Bronchial epithelial cell (primary cell): ENCODE data around the gene HNRNPH3. TPM values are rescaled to one million over a fixed set of nuclear protein-coding genes. Genes with fewer than 3 reads are reported as not detected.

Experiments
- DNase-seq: peaks from one replicate; pipeline ENCODE4 v3.0.0-alpha.2; 2010; ENCODE audit warnings: low read depth
- FAIRE-seq: peaks from 2 replicates; lab custom pipeline; 2011; peaks lifted over from hg19 to GRCh38; lab: Jason Lieb, UNC
- H3K27me3 ChIP-seq: 2 replicates; pipeline ENCODE4 v1.5.1; 2011; ENCODE audit warnings: low read length; ENCODE audit not compliant: control insufficient read depth, insufficient read depth
- H3K36me3 ChIP-seq: 2 replicates; pipeline ENCODE4 v1.5.1; 2011; ENCODE audit warnings: low read length; ENCODE audit not compliant: control insufficient read depth, insufficient read depth
- H3K4me3 ChIP-seq: 2 replicates; pipeline ENCODE4 v1.5.1; 2011; ENCODE audit warnings: mild to moderate bottlenecking, low read depth, low read length, control low read depth
- total RNA-seq: library from RNA; depleted of rRNA; stranded (reverse); fragments of >200 nt; gene quantifications from 2 replicates; pipeline ENCODE4 v1.2.1, GENCODE V29; 2014
- TF ChIP-seq, protein P1 (sequence below): IDR thresholded peaks from 2 replicates; pipeline ENCODE4 v1.5.1; 2011; ENCODE audit warnings: mild to moderate bottlenecking, moderate library complexity, low read length, control low read depth, inconsistent platforms; ENCODE audit not compliant: insufficient read depth, severe bottlenecking

HNRNPH3 gene
- total RNA-seq, 1 donor from 2014 or later, result 18.4 TPM

DNA sequence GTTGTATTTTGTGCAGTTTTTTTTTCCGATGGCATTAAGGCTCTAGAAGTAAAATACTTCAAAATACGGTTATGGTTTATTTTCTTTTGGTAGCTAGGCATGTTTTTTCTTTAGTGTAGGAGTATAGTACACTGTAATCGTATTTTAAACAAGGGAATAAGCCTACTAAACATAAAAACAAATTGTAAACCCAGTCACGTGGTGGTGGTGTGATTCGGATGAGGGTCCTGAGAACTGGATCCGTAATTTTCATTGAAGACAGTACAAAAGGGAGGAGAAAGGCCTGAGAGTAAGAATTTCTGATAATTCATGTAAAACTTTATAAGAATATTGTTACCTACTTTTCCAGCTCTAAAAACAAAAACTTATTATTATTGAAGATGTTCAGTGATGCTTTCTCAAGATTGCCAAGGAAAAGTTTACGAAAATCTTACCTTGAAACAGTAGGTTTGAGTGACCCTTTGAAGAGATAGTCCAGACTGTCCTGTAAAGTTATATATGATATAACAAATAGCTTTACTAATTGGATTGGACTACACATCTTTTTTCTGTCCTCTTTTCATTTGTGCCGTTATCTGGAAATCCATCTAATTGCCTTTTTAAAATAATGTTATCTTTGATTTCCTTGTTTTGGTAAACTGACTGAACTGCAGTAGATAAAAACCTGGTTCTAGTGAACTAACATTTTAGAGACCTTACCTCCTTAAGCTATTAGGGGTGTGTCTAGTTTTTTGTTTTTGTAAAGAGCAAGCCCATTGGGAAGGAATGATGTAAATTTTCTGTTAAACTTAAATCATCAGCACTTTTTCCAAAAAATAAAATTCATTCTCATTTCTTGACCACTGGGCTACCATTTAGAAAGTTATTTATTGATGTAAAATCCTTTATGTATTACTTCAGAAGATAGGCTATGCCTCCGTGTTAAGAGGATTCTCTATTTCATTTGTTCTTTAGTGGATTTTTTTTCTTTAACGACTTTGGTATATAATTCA lies 1.9 kb downstream of the HNRNPH3 start:
- TF ChIP-seq, protein P1, sequence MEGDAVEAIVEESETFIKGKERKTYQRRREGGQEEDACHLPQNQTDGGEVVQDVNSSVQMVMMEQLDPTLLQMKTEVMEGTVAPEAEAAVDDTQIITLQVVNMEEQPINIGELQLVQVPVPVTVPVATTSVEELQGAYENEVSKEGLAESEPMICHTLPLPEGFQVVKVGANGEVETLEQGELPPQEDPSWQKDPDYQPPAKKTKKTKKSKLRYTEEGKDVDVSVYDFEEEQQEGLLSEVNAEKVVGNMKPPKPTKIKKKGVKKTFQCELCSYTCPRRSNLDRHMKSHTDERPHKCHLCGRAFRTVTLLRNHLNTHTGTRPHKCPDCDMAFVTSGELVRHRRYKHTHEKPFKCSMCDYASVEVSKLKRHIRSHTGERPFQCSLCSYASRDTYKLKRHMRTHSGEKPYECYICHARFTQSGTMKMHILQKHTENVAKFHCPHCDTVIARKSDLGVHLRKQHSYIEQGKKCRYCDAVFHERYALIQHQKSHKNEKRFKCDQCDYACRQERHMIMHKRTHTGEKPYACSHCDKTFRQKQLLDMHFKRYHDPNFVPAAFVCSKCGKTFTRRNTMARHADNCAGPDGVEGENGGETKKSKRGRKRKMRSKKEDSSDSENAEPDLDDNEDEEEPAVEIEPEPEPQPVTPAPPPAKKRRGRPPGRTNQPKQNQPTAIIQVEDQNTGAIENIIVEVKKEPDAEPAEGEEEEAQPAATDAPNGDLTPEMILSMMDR, result no peak
- no peak for FAIRE-seq
- Histone ChIP-seq H3K27me3 (no peaks in the 10 kb centered on the region), H3K4me3 (peak overlapping the region; percentile 87), H3K36me3 (peaks cover 3% of the 10 kb centered on the region)
- no peak for DNase-seq

DNA sequence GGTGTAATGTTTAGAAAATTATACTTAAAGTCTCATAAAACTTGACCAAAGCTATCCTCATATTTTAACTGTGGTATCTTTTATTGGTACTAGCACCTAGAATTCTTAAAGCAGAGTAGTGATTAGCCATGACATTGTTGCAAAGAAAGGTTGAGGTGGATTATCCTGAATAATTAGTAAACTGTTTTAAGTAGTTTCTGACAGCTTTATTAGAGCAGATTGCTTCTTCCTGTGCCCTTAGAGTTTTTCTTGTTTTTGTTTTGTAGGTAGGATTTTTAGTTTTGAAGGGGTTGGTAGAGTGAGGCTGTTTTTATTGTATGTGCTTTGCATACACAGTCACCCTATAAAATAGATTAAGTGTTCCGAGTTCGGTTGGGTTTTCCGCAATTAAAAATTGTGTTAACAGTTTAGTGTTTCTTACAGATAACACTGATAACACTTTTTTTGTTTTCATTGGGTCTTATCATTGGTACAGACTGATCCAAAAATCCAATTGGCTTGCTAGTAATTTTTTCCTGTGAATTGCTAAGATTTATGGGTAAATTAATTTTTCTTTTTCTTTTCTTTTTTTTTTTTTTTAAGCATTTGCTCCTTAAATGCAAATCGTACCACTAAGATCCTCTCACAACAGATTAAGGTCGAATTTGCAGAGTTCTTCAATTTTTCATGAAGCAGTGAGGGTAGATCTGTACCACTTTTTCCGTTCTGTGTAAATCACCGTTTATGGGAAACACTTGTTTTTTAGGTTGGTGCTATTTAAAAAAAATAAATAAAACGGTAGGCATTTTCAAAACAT lies 3.0 kb downstream of the HNRNPH3 start:
- no peaks in the 10 kb centered on the region for H3K27me3 ChIP-seq
- H3K4me3 ChIP-seq, result peak overlapping the region; percentile 87
- peaks cover 3% of the 10 kb centered on the region for H3K36me3 ChIP-seq
- FAIRE-seq, result no peak
- no peak for DNase-seq
- TF ChIP-seq, protein P1, result no peak

DNA sequence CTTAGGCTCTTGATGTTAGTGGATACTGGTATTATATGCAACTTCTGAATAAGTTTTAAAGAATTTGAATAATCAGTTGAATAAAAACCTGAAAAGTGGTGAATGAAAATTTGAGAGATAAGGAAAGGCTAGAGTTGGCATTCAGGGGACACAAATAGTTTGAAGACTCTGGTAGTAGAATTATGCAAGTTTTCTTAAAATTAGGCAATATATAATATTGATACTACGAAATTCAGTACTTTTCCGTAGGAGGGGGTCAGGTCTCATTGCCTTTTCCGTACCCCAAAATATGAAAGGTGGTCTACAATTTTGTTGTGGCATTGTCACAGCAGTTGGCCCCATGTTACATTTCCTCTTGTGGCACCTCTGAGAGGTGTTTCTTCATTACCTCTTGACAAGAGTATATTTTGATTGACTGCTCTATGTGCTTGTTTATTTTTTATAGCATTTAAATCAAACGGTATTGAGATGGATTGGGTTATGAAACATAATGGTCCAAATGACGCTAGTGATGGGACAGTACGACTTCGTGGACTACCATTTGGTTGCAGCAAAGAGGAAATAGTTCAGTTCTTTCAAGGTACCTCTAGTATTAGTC lies 5.0 kb downstream of the HNRNPH3 start:
- Histone ChIP-seq H3K27me3 (no peaks in the 10 kb centered on the region), H3K36me3 (peaks cover 10% of the 10 kb centered on the region), H3K4me3 (no peak overlapping the region)
- TF ChIP-seq, protein P1, result no peak
- FAIRE-seq (no peak), DNase-seq (no peak)

DNA sequence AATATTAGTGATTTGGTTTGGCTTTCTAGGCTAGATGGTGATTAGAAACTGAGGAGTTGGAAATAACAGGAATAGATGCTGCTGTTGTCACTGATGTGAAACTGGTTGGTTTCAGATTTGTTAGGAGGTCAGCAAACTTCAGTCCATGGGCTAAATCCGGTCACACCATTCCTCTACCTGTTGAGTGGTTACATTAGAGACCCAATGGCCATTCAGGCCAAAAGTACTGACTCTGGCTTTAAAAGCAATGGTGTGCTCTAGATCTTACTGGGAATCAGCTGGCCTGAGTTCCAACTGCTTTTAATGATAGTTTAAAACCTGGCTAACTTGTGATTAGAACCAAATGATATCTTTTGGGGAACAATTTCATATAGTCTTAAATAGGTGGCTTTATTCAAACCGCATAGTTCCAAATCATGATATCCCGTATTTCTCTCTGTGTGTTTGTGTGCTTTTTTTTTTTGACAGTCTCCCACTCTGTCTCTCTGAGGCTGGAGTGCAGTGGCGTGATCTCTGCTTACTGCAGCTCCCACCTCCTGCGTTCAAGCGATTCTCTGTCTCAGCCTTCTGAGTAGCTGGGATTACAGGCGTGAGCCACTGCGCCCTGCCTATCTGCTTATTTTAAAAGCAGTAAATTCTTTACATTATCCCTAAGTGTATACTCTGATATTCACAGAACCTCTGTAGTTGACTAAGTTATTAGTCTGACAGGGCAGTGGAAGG lies 8.7 kb downstream of the HNRNPH3 start:
- Histone ChIP-seq H3K36me3 (peaks cover 10% of the 10 kb centered on the region), H3K4me3 (no peak overlapping the region), H3K27me3 (no peaks in the 10 kb centered on the region)
- TF ChIP-seq, protein P1, result no peak
- DNase-seq (no peak), FAIRE-seq (no peak)

DNA sequence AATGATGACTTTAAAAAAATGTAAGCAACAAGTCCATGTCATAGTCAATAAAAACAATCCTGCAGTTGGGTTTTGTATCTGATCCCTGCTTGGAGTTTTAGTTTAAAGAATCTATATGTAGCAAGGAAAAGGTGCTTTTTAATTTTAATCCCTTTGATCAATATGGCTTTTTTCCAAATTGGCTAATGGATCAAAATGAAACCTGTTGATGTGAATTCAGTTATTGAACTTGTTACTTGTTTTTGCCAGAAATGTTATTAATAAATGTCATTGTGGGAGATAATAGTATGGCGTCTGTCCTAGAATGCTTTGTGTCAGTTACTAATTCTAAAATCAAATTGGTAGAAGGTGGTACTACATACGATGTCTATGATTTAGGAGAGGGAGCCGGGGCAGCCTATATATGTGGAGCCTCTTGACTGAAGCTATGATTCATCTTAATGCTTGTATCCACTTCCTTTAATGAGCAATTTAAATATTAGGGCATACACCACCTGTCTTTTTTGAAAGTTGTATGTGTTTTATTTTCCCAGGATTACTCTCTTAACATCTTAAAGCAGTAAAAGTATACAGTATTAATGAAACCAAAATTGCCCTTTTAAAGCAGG lies 11.1 kb downstream of the HNRNPH3 start:
- FAIRE-seq (no peak), DNase-seq (no peak)
- TF ChIP-seq, protein P1, result no peak
- Histone ChIP-seq H3K4me3 (no peak overlapping the region), H3K36me3 (peaks cover 8% of the 10 kb centered on the region), H3K27me3 (no peaks in the 10 kb centered on the region)
